ENCODE results near the gene TPRG1.
A peak's percentile ranks its signal among the peaks of the same experiment; 100 is the strongest.

Gene TPRG1

GRCh38 chr3:189144645-189145044 is 27.1 kb upstream of the TPRG1 start:
- TF ChIP-seq CTCF (IDR thresholded peaks at IDR 0.05; ENCODE audit: low read depth, low read length, missing control alignments), result no peak
- DNase-seq (ENCODE audit: low read depth), result no peak
- H3K4me3 ChIP-seq (ENCODE audit: low read depth, low read length), result no peak overlapping the region

DNA sequence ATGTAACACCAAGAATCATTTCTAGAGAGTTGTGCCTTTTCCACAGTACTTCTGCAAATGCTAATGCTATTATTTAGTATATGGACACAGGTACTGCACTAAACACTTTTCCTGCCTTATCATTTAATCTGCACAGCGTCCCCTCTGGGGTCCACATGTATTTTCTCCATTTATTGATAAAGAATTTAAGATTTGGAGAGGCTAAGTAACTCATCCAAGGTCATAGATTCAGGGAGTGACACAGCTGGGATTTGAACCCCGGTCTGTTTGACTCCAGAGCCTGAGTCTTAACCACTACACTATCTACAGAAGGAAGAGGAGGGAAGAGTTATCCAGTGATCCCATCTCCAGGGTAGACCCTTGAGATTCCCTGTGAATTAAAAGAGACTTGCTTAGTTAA is 24.9 kb upstream of the TPRG1 start:
- H3K4me3 ChIP-seq (ENCODE audit: low read depth, low read length), result no peak overlapping the region
- DNase-seq (ENCODE audit: low read depth), result no peak
- TF ChIP-seq CTCF (IDR thresholded peaks at IDR 0.05; ENCODE audit: low read depth, low read length, missing control alignments), result no peak

GRCh38 chr3:189148081-189148507 is 23.7 kb upstream of the TPRG1 start:
- peak; percentile 16 for DNase-seq (ENCODE audit: low read depth)
- peak; percentile 65 for TF ChIP-seq CTCF (IDR thresholded peaks at IDR 0.05; ENCODE audit: low read depth, low read length, missing control alignments)
- no peak overlapping the region for H3K4me3 ChIP-seq (ENCODE audit: low read depth, low read length)

DNA sequence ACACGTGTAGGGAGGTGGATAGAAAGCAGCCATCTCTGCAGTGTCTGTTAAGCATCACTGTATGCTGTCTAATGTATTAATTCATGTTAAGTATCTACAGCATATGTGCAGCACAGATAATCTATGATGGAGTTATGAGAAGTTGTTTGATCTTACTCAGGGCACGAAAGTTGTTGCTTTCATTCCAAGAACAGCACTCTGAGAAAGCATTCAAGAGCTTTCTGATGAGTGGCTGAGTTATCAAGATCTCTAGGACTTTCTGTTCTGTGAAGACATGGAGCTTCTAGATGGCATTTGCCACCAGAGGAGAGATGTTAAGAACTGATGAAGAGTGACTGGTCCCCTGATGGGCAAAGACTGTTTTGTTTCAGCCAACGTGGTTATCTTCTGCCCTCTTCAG is 22.6 kb upstream of the TPRG1 start:
- no peak overlapping the region for H3K4me3 ChIP-seq (ENCODE audit: low read depth, low read length)
- TF ChIP-seq CTCF (IDR thresholded peaks at IDR 0.05; ENCODE audit: low read depth, low read length, missing control alignments), result no peak
- no peak for DNase-seq (ENCODE audit: low read depth)

GRCh38 chr3:189157232-189158007 is 14.4 kb upstream of the TPRG1 start:
- H3K4me3 ChIP-seq (ENCODE audit: low read depth, low read length), result no peak overlapping the region
- TF ChIP-seq CTCF (IDR thresholded peaks at IDR 0.05; ENCODE audit: low read depth, low read length, missing control alignments), result no peak
- no peak for DNase-seq (ENCODE audit: low read depth)

- TF ChIP-seq CTCF (IDR thresholded peaks at IDR 0.05; ENCODE audit: low read depth, low read length, missing control alignments), result no peak
- no peak overlapping the region for H3K4me3 ChIP-seq (ENCODE audit: low read depth, low read length)
- DNase-seq (ENCODE audit: low read depth), result no peak
These were observed 13.7 kb upstream of the TPRG1 start for GRCh38 chr3:189158034-189158433.
